ENCODE data around the gene ZNF362. TPM values are rescaled to one million over a fixed set of nuclear protein-coding genes. Genes with fewer than 3 reads are reported as not detected.

The ZNF362 gene
- total RNA-seq, 2 donors from 2014 or later, result 27.4 to 41.5 TPM

- Mint-ChIP-seq H3K9me3 (peaks cover 19% of the 10 kb centered on the region), H3K4me3 (no peak overlapping the region), H3K4me1 (no peaks in the 10 kb centered on the region), H3K27me3 (ENCODE audit: insufficient read depth) (peaks cover 59% of the 10 kb centered on the region), H3K36me3 (ENCODE audit: low read depth) (no peaks in the 10 kb centered on the region), H3K27ac (no peak overlapping the region)
- Histone ChIP-seq H3K36me3 (ENCODE audit: control insufficient read depth, insufficient read depth, low read length) (no peaks in the 10 kb centered on the region), H3K27ac (ENCODE audit: low read depth, low read length) (no peak overlapping the region), H3K4me3 (ENCODE audit: low read length) (no peak overlapping the region), H3K27me3 (ENCODE audit: control insufficient read depth, insufficient read depth, low read length, poor library complexity, severe bottlenecking) (no peaks in the 10 kb centered on the region), H3K9me3 (ENCODE audit: control insufficient read depth, low read length) (no peaks in the 10 kb centered on the region), H3K9ac (ENCODE audit: extremely low read depth, low read length, poor library complexity, severe bottlenecking) (no peak overlapping the region), H3K4me1 (ENCODE audit: control insufficient read depth, insufficient read depth, low read length) (no peaks in the 10 kb centered on the region)
- WGBS, 2 experiments (ENCODE audit: insufficient coverage in 1 of 2, insufficient read length in 1 of 2), result 67 to 69% methylated on average over 3 to 5 of the region's 5 CpGs
- no peak for DNase-seq
- TF ChIP-seq, protein P1, sequence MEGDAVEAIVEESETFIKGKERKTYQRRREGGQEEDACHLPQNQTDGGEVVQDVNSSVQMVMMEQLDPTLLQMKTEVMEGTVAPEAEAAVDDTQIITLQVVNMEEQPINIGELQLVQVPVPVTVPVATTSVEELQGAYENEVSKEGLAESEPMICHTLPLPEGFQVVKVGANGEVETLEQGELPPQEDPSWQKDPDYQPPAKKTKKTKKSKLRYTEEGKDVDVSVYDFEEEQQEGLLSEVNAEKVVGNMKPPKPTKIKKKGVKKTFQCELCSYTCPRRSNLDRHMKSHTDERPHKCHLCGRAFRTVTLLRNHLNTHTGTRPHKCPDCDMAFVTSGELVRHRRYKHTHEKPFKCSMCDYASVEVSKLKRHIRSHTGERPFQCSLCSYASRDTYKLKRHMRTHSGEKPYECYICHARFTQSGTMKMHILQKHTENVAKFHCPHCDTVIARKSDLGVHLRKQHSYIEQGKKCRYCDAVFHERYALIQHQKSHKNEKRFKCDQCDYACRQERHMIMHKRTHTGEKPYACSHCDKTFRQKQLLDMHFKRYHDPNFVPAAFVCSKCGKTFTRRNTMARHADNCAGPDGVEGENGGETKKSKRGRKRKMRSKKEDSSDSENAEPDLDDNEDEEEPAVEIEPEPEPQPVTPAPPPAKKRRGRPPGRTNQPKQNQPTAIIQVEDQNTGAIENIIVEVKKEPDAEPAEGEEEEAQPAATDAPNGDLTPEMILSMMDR (conservative IDR thresholded peaks at IDR 0.05), result no peak
Measured at GRCh38 chr1:33312413-33312749, 56.1 kb downstream of the ZNF362 start.

DNA sequence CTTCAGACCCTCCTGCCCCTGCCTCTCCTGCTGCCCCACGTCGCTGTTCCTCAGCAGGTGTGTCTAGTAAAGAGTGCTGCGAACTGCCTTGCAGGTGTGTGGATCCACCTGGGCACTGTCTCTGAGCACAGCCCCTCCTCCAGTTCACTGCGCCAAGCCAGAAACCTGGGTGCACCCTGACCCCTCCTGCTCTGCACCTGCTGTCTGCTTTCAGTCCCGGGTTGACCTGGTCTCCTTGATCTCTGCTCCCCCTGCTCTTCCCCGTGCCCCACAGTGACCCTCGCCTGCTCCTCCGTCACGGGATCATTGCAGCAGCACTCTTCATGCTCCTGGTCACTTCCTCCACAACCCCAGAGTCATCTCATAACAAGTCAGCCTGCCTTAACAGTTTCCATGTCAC is 58.1 kb downstream of the ZNF362 start:
- H3K27ac Mint-ChIP-seq, result no peak overlapping the region
- no peak overlapping the region for H3K9ac ChIP-seq (ENCODE audit: extremely low read depth, low read length, poor library complexity, severe bottlenecking)
- peaks cover 13% of the 10 kb centered on the region for H3K9me3 Mint-ChIP-seq
- H3K4me1 ChIP-seq (ENCODE audit: control insufficient read depth, insufficient read depth, low read length), result no peaks in the 10 kb centered on the region
- no peaks in the 10 kb centered on the region for H3K9me3 ChIP-seq (ENCODE audit: control insufficient read depth, low read length)
- H3K27ac ChIP-seq (ENCODE audit: low read depth, low read length), result no peak overlapping the region
- no peaks in the 10 kb centered on the region for H3K36me3 ChIP-seq (ENCODE audit: control insufficient read depth, insufficient read depth, low read length)
- TF ChIP-seq, protein P1 (conservative IDR thresholded peaks at IDR 0.05), result no peak
- H3K4me3 Mint-ChIP-seq, result no peak overlapping the region
- peaks cover 67% of the 10 kb centered on the region for H3K27me3 Mint-ChIP-seq (ENCODE audit: insufficient read depth)
- no peak overlapping the region for H3K4me3 ChIP-seq (ENCODE audit: low read length)
- WGBS, 2 experiments (ENCODE audit: insufficient coverage in 1 of 2, insufficient read length in 1 of 2), result 90 to 92% methylated on average over 6 to 9 of the region's 9 CpGs
- no peak for DNase-seq
- no peaks in the 10 kb centered on the region for H3K36me3 Mint-ChIP-seq (ENCODE audit: low read depth)
- no peaks in the 10 kb centered on the region for H3K27me3 ChIP-seq (ENCODE audit: control insufficient read depth, insufficient read depth, low read length, poor library complexity, severe bottlenecking)
- H3K4me1 Mint-ChIP-seq, result no peaks in the 10 kb centered on the region

DNA sequence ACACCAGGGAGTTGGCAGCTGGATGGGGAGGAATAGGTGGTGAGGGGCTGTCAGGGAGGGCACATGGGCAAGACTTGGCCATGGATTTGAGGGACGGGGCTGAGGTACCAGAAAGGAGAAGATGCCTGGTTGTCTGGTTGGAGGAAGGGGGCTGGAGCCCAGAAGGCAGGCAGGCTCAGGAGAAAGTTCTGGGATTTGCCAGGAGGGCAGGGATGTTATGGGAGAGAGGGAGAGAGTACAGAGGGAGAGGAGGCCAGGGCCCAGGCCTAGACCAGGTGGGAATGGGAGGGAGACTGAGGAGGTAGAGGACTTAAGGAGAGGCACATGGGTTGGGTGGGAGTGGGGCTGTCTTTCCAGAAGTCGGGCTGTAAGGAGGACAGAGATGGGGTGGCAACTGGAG is 60.3 kb downstream of the ZNF362 start:
- Histone ChIP-seq H3K9me3 (ENCODE audit: control insufficient read depth, low read length) (no peaks in the 10 kb centered on the region), H3K27me3 (ENCODE audit: control insufficient read depth, insufficient read depth, low read length, poor library complexity, severe bottlenecking) (no peaks in the 10 kb centered on the region), H3K27ac (ENCODE audit: low read depth, low read length) (no peak overlapping the region), H3K36me3 (ENCODE audit: control insufficient read depth, insufficient read depth, low read length) (no peaks in the 10 kb centered on the region), H3K4me3 (ENCODE audit: low read length) (no peak overlapping the region), H3K4me1 (ENCODE audit: control insufficient read depth, insufficient read depth, low read length) (no peaks in the 10 kb centered on the region), H3K9ac (ENCODE audit: extremely low read depth, low read length, poor library complexity, severe bottlenecking) (no peak overlapping the region)
- H3K4me3 Mint-ChIP-seq, result no peak overlapping the region
- no peak for DNase-seq
- H3K4me1 Mint-ChIP-seq, result no peaks in the 10 kb centered on the region
- H3K36me3 Mint-ChIP-seq (ENCODE audit: low read depth), result no peaks in the 10 kb centered on the region
- peaks cover 50% of the 10 kb centered on the region for H3K27me3 Mint-ChIP-seq (ENCODE audit: insufficient read depth)
- TF ChIP-seq, protein P1 (conservative IDR thresholded peaks at IDR 0.05), result no peak
- H3K27ac Mint-ChIP-seq, result no peak overlapping the region
- H3K9me3 Mint-ChIP-seq, result no peaks in the 10 kb centered on the region
- WGBS, 2 experiments (ENCODE audit: insufficient coverage in 1 of 2, insufficient read length in 1 of 2), result 88% methylated on average over 2 of the region's 2 CpGs; no CpG with 5 or more reads in 1 of the 2 experiments
